Activated CD4-positive, alpha-beta T cell treated with anti-CD3 and anti-CD28 coated beads, Interleukin-2, amount 50 U/mL, for 16 hours (primary cell): Measurements from ENCODE around the gene PBXIP1.
"Not testable (repeated sequence)": the region's sequence is repeated elsewhere in the genome, so short reads cannot be mapped to it uniquely, and the experiment has no call there.

Source experiments
- DNase-seq: peaks from one replicate; pipeline ENCODE4 v3.0.0-alpha.2; 2020

PBXIP1 gene

DNA sequence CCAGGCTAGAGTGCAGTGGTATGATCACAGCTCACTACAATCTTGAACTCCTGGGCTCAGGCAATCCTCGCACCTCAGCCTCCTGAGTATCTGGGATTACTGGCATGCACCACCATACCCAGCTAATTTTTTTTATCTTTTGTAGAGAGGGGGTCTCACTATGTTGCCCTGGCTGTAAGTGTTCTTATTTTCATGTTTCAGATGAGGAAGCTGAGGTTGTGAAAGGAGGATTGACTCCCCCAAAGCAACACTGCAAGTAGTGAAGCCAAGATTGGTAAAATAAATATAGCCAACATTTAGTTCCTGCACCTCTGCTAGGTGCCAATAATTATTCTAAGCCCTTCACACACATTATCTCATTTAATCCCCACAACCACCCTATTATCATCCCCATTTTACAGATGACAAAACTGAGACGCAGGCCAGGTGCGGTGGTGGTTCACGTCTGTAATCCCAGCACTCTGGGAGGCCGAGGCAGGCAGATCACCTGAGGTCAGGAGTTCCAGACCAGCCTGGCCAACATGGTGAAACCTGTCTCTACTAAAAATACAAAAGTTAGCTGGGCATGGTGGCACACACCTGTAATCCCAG is 21.4 kb downstream of the PBXIP1 start:
- no peak for DNase-seq

DNA sequence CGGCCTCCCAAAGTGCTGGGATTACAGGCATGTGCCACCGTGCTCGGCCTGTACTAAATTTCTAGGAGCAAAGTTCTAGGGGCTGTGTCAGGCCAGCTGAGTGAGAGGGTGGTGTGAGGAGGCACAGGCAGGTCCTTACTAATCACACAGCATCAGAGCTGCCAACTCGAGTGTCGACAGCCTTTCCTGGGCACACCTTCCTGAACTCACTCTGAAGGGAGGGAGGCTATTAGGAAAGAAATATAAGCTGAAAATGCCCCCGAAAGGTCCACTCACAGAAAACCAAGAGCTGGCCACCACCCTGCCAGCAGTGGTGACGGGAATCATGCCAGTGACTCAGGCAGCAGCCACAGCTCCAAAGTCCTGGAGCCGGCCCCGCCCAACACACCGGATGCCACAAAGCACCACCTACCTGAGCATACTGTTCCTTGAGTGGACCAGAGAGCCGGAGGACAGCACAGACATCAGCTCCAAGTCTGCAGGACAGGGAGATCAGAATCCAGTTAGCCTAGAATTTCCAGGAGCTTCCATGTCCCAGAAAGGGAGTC is 23.9 kb downstream of the PBXIP1 start:
- no peak for DNase-seq

DNA sequence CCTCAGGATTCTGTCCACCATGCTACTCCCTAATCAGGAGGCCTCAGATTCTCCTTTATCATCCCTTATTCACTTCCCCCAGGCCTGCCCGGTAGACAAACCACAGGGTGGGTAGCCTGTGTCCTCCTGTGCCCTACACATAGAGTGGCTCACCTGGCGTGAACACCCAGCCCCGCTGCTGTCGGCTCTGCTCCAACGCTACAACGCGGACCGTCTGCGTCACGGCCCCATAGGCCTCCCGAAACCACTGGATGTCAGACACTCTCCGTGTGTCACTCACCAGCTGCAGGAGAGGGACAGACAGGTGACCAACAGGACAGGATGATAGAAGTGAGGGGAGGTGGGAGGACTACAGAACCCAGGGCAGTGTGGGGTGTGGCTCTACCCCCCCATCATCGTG is 29.7 kb downstream of the PBXIP1 start:
- no peak for DNase-seq

DNA sequence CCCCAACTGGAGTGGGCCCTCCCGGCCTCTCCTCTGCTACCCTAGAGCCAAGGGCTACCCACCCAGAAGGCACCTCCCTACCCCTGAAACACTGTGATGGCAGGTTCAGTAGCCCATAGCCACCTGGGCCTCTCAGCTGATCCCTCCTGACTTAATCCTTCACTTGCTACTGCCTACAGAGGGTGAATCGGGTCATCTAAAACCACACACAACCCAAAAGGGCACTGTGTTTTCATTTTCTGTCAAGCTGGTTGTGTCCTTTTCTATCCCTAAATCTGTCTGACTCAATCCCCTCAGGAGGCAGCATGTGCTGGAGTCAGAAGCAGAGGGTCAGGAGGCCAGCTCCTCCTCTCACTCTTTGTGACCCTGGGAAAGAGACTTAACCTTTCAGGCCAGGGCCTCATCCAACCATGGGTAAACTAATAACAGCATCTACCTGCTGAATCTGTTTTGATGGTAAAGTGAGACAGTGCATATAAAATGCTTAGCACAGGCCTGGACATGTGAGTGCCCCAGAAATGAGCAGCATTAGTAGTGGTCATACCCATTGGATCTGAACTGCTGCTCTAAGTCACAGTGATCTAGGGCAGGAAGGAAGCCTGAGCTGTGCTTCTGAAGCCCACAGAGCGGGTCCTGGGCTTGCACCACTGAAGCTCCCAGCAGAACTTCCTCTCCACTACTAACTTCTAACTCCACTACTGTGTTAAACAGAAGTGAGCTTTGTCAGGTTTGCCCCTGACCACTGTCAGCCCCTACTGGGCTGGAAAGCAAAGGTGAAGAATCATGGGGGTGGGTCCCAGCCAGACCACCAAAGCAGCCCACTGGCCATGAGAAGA is 30.3 kb downstream of the PBXIP1 start:
- no peak for DNase-seq

DNA sequence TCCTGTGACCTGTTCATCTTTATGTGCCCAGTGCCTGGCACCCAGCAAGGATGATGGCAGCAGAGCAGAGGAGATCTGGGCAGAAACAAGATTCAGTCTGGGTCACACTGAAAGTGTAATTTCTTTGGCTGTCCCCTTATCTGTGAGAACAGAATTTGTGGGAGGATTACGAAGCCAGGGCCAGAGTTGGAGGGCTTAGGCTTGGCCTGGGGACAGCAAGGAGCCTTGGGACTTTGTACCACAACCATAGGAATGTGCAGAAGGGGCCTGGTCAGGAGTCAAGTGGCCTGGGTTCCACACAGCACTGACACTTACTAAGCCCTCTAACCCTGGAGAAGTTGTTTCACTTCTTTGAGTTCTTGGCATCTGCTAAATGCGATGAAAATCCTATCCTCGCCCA is 32.2 kb downstream of the PBXIP1 start:
- no peak for DNase-seq

DNA sequence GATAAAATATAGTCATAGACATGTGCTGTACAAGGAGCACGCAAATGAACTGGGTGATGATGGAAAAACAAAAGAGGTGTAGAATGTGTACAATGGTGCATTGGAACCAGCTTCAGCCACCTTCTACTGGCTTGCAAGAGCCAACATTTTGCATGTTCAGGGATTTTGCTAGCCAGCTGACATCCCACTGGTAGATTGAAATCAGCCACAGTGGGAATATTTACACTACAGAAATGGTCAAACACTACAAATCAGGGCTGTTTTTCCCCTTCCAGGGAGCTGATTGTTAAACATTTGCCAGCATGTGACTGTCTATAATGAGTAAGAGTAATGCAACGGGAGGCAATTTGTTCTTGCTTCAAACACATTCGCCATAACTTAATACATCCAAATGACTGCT is 42.6 kb downstream of the PBXIP1 start:
- DNase-seq = no peak

DNA sequence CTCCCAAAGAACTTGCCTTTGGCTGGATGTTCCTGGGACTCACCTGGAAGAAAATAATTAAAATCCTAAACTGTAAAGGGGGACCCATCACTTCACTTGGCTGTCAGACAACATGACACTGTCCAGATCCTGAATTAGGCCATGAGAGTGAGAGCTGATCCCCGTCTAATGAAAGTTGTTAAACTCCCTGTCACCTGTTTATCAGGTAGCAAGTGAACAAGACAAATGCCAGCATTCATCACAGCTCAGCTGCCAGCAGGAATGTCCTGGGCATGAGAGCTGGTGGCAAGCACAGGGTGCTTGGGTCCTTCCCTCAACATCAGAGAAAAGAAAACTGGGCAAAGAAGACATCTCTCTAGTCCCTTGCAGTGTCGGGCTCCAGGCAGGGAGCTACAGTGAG is 43.1 kb downstream of the PBXIP1 start:
- no peak for DNase-seq

DNA sequence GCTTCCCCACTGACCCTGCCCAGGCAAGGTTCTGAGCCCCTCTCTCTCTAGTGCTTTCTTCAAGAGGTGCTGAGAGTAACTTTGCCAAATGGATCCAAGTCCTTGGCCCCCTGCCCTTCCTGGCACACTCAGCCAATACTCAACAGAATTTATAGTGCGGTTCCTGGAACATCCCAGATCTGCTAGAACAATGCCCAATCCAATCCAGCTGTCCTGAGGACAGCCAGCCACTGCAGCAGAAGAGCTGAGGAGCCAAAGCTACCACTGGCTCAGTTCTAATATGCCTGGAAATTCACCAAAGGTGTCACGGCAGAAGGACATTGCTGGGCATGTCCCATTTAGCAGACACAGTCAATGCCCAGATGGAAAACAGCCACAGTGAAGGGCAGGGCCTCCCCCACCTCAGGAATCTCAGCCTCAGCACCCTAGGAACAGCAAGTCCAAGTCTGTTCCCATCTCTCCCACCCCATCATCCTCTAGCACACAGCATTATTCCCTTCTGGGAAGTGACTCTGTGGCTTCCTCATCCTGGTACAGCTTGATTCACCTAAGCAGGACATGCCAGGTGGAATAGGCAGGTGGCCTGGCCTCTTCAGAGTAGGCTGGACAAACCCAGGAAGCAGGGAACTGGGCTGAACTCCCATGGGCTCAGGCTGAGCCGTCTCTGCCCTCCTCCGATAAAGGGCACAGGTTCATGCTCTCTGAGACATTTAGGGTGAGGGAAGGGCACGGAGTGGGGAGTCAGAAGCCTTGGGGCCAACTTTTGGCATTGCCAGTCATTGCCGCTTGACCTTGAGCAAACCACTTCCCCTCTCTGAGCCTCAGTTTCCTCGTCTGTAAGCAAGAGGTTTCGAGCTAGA is 44.0 kb downstream of the PBXIP1 start:
- no peak for DNase-seq

DNA sequence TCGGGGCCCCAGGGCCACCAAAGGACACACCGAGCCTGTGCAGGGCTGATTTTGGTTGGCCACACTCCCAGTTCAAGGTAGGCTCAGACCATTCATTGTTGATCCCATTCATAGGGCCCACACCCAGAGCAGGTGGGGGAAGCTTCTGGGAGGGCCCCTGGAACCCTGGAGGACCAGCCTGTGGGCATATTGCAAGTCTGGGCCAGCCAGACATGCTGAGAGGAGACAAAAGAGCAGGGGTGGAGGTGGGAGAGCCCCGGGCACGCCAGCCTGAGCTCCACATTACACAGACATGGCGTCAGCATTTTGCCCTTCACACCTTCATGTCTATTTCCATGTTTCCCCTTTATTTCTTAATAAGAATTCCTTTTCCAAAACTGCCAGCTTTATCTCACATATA is 45.0 kb downstream of the PBXIP1 start:
- DNase-seq = no peak

DNA sequence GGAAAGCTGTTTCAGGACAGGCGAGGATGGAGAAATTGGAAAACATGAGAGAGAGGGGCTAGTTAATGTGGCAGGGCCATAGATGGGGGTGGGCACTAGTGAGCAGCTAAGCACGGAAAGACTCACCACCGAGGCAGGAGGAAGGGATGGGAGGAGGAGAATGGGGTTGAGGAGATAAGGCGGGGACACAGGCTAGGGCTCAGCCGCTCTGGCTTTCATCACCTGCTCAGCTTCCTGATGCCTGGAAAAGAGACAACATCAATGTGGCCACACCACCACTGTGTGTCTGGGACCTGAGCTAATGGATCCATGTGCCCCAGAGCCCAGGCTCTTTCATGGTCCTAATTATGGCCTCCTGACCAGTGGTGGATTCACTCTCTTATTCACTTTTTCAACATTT is 47.0 kb downstream of the PBXIP1 start:
- DNase-seq = no peak

DNA sequence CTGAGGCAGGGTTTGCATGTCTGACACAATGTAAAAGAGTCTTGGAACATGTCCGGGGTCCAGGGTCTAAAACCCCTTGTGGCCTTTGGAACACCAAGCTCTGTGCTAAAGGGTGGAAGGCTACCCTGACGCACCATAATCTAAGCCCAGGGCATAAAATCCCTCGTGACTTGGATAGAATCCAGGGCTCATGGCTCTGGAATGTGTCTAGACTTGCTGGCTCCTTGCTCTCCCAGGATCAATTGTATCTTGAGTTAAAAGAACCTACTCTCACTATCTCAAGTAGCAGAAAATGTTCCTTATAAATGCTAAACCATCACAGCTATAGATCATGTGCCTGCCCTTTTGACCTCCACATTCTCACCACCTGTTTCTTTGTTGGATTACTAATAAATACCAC is 47.8 kb downstream of the PBXIP1 start:
- not testable (repeated sequence) for DNase-seq

DNA sequence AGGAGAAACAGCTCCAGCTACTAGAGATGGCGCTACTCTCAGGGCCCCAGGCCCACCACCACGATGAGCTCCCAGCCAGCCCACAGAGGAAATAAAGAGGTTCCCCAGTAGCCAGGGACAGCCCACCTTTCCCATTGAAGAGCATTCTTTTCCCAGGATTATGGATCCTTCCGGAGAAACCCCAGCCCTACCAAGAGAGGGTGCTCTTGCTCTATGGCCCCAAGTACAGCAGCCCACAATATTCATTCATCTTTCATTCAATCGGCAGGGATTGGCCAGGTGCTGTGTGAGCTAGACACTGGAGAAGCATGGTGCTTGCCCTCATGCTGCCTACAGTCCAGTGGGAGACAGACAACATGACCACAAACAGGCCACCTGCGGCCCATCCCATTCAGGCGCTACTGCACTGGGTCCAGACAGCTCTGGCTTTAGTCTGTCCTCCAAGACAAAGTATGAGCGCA is 49.2 kb downstream of the PBXIP1 start:
- DNase-seq = no peak

DNA sequence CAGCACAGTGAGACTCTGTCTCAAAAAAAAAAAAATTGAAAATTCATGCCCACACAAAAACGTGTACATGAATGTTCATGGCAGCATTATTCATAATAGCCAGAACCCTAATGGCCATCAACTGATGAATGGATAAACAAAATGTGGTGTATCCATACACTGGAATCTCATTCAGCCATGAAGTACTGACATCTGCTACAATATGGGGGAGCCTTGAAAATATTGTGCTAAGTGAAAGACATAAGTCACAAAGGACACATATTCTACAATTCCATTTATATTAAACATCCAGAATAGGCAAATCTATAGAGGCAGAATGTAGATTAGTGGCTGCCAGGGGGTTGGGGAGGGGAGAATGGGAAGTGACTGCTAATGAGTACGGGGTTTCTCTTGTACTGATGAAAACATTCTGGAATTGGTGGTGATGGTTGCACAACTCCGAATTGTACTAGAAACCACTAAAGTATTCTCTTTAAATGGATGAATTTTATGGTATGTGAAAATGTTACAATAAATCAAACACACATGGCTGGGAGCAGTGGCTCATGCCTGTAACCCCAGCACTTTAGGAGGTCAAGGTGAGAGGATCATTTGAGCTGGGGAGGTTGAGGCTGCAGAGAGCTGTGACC is 52.8 kb downstream of the PBXIP1 start:
- no peak for DNase-seq

DNA sequence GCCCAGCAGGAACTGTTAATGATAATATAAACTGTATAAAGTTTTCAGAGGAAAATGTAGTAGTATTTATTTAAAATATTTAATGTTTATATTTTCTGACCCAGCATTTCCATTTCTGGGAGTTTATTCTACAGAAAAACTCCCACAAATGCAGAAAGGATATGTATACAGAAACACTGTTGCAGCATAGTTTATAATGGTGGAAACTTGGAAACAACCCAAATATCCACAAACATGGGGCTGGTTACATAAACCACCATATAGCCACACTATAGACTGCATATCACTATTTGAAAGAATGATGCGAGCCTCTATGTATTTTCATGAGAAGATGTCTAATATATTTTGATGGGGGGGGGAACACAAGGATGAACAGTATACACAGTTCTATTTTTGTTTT is 54.3 kb downstream of the PBXIP1 start:
- no peak for DNase-seq

DNA sequence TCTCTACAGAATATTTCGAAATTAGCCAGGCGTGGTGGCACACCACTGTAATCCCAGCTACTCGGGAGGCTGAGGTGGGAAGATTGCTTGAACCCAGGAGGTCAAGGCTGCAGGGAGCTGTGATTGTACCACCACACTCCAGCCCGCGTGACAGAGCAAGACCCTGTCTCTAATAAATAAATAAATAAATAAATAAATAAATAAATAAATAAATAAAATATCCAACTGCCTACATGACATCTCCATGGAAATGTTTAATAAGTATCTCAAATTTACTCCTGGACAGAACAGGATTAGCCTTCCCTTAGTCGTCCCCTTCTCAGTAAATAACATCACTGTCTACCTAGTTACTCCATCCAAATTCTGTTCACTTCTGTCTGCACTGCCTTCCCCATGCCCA is 56.9 kb downstream of the PBXIP1 start:
- DNase-seq = no peak

DNA sequence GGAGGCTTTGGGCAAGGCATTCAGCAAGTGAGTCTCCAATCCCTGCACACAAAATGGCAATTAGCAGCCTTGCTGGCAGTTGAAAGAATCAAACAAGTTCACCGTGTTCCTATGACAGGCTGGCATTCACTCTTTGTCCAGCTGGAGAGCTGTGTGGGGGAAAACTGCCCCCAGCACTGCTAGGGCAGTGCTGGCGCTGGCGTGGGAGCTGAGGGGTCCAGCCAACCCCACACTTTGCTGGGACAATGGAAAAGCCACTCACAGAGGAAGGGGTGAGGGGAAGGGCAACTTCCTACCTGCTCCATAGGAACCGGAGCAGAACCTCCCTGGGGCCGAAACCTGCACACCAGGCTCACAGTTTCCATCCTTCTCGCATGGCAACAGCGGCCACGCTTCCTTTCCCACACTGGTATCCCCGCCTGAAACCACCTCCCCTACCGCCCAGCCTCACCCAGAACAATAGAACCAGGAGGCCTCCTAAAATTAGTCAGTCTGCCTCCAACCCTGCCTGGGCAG is 59.1 kb downstream of the PBXIP1 start:
- DNase-seq = no peak

DNA sequence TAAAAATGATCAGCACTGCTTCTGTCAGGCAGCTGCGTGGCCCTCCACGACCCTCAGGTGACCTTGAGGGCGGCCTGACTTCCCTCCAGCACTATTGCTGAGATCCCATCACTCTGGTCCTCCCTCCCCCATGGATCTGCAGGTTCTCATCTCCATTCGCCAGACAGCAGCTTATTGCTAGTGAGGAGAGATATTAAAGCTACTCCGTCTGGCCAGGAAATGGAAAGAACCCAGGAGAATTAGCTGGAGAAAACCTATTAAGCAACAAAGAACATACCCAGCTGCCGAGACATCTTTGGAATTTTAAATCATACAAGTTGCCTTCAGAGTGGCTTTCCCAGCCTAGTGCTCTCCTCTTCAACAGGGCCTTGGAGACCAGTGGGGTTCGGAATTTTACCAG is 60.1 kb downstream of the PBXIP1 start:
- no peak for DNase-seq
